Pancreas (tissue), 10 donors: Measurements from ENCODE around the gene DNAI4. TPM values are rescaled to one million over a fixed set of nuclear protein-coding genes. Genes with fewer than 3 reads are reported as not detected.
A peak's percentile ranks its signal among the peaks of the same experiment; 100 is the strongest.

Source experiments
- ATAC-seq, 4 donors: fragments of 200-7000 bp; cut with Tn5 transposase; one replicate each; pipeline versions ENCODE4 v1.8.0 to v1.9.1; 2020; ENCODE audit warnings: mild to moderate bottlenecking in 4 of 4, moderate library complexity in 4 of 4
- DNase-seq, 6 donors: peaks; one replicate each; pipeline ENCODE4 v3.0.0-alpha.2; 2020
- FAIRE-seq: peaks from 2 replicates; lab custom pipeline; 2012; peaks lifted over from hg19 to GRCh38; lab: Jason Lieb, UNC
- H3K27ac ChIP-seq, 4 donors: fragments of 200-600 bp; sonication (generic); 1 replicate in 3 of 4; 2 replicates in 1 of 4; pipeline versions ENCODE4 v1.5.0 to v1.8.0; 2020
- H3K27me3 ChIP-seq, 4 donors: fragments of 200-600 bp; one replicate each; pipeline ENCODE4 v1.8.0; 2021
- H3K36me3 ChIP-seq, 3 donors: fragments of 200-600 bp; sonication (generic) in 1 of 3; one replicate each; pipeline versions ENCODE4 v1.5.0 to v1.8.0; 2020 to 2021
- H3K4me1 ChIP-seq, 3 donors: fragments of 200-600 bp; one replicate each; pipeline ENCODE4 v1.8.0; 2021
- H3K4me3 ChIP-seq, 4 donors: fragments of 200-600 bp; sonication (generic) in 2 of 4; one replicate each; pipeline versions ENCODE4 v1.5.0 to v1.8.0; 2020 to 2021
- H3K9me3 ChIP-seq, 4 donors: fragments of 200-600 bp; one replicate each; pipeline ENCODE4 v1.8.0; 2021
- WGBS, 2 donors: extraction: QIAGEN DNeasy Blood & Tissue Kit; methylation state at CpG; one replicate each; pipeline ENCODE4 v1.1.7; 2013; 5-methylcytosine and 5-hydroxymethylcytosine counted together
- intact Hi-C, 3 donors: fragments of 100-400 bp; cut with DNase I; formaldehyde crosslinking; loops; one replicate each; pipeline versions ENCODE4 v1.11.1 to v1.14.2; 2022
- polyA plus RNA-seq, 2 donors: library from polyadenylated mRNA; stranded (reverse); fragments of 200-250 nt; gene quantifications; one replicate each; pipeline ENCODE4 v1.2.3, GENCODE V29; 2013
- total RNA-seq, 6 donors: library from RNA; stranded (reverse); fragmentation: NEBNext Ultra II Directional in 4 of 6; extraction: Animal tissue kit (Norgen Biotek cat#: 25700) in 4 of 6; gene quantifications; one replicate each; pipeline versions ENCODE4 v1.2.1 to v1.2.4, GENCODE V29; 2021 to 2023
- TF ChIP-seq, protein P1 (sequence below), 4 donors: fragments of 200-600 bp; sonication (generic) in 3 of 4; IDR thresholded peaks; one replicate each; pipeline versions ENCODE4 v1.5.0 to v1.8.0; 2021; ENCODE audit warnings: antibody characterized with exemption in 4 of 4
- donor health status: healthy with polysubstance abuse.
- donor health status: DM: no; HTN: no; CAD: no; lungs with moderate emphysema.
- donor health status: DM: no; HTN: no; CAD: no.
- donor health status: control.
- donor health status: control.
- donor health status: Bipolar disorder and iron deficiency.
- donor health status: DM: yes; HTN: yes; CAD: no.
- donor health status: DM: no; HTN: no; CAD: no.
- donor health status: DM: no; HTN: no; CAD: no.
- donor health status: DM: yes; HTN: yes; CAD: no.

DNAI4 gene
- total and polyA plus RNA-seq, 8 donors: 1.5 to 6.7 (median 4.5) TPM

GRCh38 chr1:66929999-66930822, 5.6 kb upstream of the DNAI4 start:
- peak; percentile 82 to 92 (median 86) for ATAC-seq

DNA sequence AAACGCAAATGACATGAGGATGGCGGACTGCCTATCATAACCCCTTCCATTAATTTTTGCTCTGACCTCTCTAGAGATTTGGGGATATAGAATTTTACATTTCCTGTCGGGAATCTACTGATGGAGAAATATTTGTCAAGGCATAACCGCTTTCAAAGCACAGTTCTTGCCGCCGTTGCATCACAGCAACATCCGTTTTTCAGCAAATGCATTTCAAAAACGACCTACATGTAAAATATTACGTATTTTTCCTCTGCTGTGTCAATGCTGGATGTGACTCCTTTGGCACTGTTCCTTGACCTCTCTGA, 5.0 kb upstream of the DNAI4 start:
- H3K4me3 ChIP-seq: peak overlapping the region; percentile 47 to 74 (median 66)
- DNase-seq (no peak), ATAC-seq (no peak), FAIRE-seq (no peak)
- 4 to 5% methylated on average over 9 of the region's 9 CpGs for WGBS, 2 donors
- intact Hi-C loops: no loop called here
- no peaks in the 10 kb centered on the region for H3K27me3 ChIP-seq
- H3K27ac ChIP-seq: peak overlapping the region; percentile 90 to 94 (median 90)
- H3K4me1 ChIP-seq: peaks cover 10 to 15% (median 14%) of the 10 kb centered on the region in 3 donors
- no peaks in the 10 kb centered on the region for H3K36me3 ChIP-seq
- TF ChIP-seq, protein P1, sequence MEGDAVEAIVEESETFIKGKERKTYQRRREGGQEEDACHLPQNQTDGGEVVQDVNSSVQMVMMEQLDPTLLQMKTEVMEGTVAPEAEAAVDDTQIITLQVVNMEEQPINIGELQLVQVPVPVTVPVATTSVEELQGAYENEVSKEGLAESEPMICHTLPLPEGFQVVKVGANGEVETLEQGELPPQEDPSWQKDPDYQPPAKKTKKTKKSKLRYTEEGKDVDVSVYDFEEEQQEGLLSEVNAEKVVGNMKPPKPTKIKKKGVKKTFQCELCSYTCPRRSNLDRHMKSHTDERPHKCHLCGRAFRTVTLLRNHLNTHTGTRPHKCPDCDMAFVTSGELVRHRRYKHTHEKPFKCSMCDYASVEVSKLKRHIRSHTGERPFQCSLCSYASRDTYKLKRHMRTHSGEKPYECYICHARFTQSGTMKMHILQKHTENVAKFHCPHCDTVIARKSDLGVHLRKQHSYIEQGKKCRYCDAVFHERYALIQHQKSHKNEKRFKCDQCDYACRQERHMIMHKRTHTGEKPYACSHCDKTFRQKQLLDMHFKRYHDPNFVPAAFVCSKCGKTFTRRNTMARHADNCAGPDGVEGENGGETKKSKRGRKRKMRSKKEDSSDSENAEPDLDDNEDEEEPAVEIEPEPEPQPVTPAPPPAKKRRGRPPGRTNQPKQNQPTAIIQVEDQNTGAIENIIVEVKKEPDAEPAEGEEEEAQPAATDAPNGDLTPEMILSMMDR (IDR thresholded peaks at IDR 0.05): no peak
- H3K9me3 ChIP-seq: no peaks in the 10 kb centered on the region

More at GRCh38 chr1:66929999-66930822, 5.6 kb upstream of the DNAI4 start:
- 0 to 1% methylated on average over 72 to 83 of the region's 83 CpGs for WGBS, 2 donors
- Histone ChIP-seq H3K27me3 (no peaks in the 10 kb centered on the region), H3K36me3 (no peaks in the 10 kb centered on the region), H3K4me1 (peaks cover 10 to 15% (median 14%) of the 10 kb centered on the region in 3 donors), H3K27ac (peak overlapping the region; percentile 90 to 94 (median 90)), H3K4me3 (peak overlapping the region; percentile 47 to 74 (median 66)), H3K9me3 (no peaks in the 10 kb centered on the region)
- intact Hi-C loops: no loop called here
- FAIRE-seq (no peak), DNase-seq (peak; percentile 92 to 99 (median 96))
- TF ChIP-seq, protein P1 (IDR thresholded peaks at IDR 0.05): peak in 2 of 4 donors; percentile 25 to 32

GRCh38 chr1:66929146-66929688, 4.6 kb upstream of the DNAI4 start:
- peak overlapping the region in 3 of 4 donors; percentile 90 to 94 (median 91) for H3K27ac ChIP-seq
- no peaks in the 10 kb centered on the region for H3K36me3 ChIP-seq
- TF ChIP-seq, protein P1 (IDR thresholded peaks at IDR 0.05): no peak
- FAIRE-seq: no peak
- no peak for DNase-seq
- no peak for ATAC-seq
- H3K4me1 ChIP-seq: peaks cover 10 to 15% (median 14%) of the 10 kb centered on the region in 3 donors
- 37 to 43% methylated on average over 3 of the region's 3 CpGs for WGBS, 2 donors
- intact Hi-C loops: no loop called here
- H3K9me3 ChIP-seq: no peaks in the 10 kb centered on the region
- peak overlapping the region in 3 of 4 donors; percentile 60 to 74 (median 72) for H3K4me3 ChIP-seq
- H3K27me3 ChIP-seq: no peaks in the 10 kb centered on the region

DNA sequence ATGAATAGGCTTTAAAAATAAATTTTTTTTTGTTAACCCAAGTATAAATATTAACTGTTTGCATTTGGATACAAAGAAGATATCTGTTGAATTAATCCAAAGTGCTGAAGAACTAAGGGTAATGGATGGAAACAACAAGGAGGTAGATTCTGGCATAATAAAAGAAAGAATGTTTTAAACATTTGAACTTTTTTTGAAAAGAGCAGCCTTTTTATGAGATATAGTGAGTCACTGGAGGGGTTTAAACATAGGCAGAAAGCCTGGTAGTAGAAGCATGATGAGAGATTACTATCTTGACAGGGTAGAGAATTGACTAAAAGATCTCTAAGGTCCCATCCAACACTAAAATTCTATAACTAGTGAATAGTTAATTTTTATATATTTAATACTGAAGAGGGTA, 2.9 kb upstream of the DNAI4 start:
- no peak overlapping the region for H3K27ac ChIP-seq
- intact Hi-C loops: no loop called here
- H3K9me3 ChIP-seq: no peaks in the 10 kb centered on the region
- TF ChIP-seq, protein P1 (IDR thresholded peaks at IDR 0.05): no peak
- H3K4me3 ChIP-seq: no peak overlapping the region
- no peaks in the 10 kb centered on the region for H3K36me3 ChIP-seq
- no peak for ATAC-seq
- H3K4me1 ChIP-seq: peaks cover under 1 to 15% (median 7%) of the 10 kb centered on the region in 3 donors
- FAIRE-seq: no peak
- no peaks in the 10 kb centered on the region for H3K27me3 ChIP-seq
- DNase-seq: no peak
